ENCODE data around the gene KRTAP4-3.
"Not testable (repeated sequence)": the region's sequence is repeated elsewhere in the genome, so short reads cannot be mapped to it uniquely, and the experiment has no call there.

Gene KRTAP4-3

GRCh38 chr17:41151525-41151924 lies 16.5 kb downstream of the KRTAP4-3 start:
- no peak for DNase-seq (ENCODE audit: low spot score)

GRCh38 chr17:41150026-41150425 lies 18.0 kb downstream of the KRTAP4-3 start:
- no peak for DNase-seq (ENCODE audit: low spot score)

- DNase-seq (ENCODE audit: low spot score): no peak
Observed at GRCh38 chr17:41149652-41149985, 18.4 kb downstream of the KRTAP4-3 start, which contains the start of gene KRTAP4-5. Gene KRTAP4-5 (minus strand): TSS chr17:41149825. CDS start chr17:41149767, 58 bp downstream.

GRCh38 chr17:41148971-41149651 lies 18.9 kb downstream of the KRTAP4-3 start:
- not testable (repeated sequence) for DNase-seq (ENCODE audit: low spot score)

- DNase-seq (ENCODE audit: low spot score): no peak
Observed at GRCh38 chr17:41147531-41148204, 20.4 kb downstream of the KRTAP4-3 start.

GRCh38 chr17:41145261-41145660 lies 22.8 kb downstream of the KRTAP4-3 start:
- no peak for DNase-seq (ENCODE audit: low spot score)

- DNase-seq (ENCODE audit: low spot score): no peak
Observed at GRCh38 chr17:41144846-41145245, 23.2 kb downstream of the KRTAP4-3 start.

GRCh38 chr17:41141361-41141760 lies 26.7 kb downstream of the KRTAP4-3 start:
- DNase-seq (ENCODE audit: low spot score): no peak

GRCh38 chr17:41140360-41141131 lies 27.5 kb downstream of the KRTAP4-3 start, which contains the start of gene KRTAP4-6:
Gene KRTAP4-6 (minus strand): TSS chr17:41140544. CDS start chr17:41140487, 57 bp downstream.
- DNase-seq (ENCODE audit: low spot score): no peak

- not testable (repeated sequence) for DNase-seq (ENCODE audit: low spot score)
Observed at GRCh38 chr17:41139865-41140264, 28.2 kb downstream of the KRTAP4-3 start.

- DNase-seq (ENCODE audit: low spot score): no peak
Observed at GRCh38 chr17:41133880-41134735, 33.9 kb downstream of the KRTAP4-3 start.

- no peak for DNase-seq (ENCODE audit: low spot score)
Observed at GRCh38 chr17:41131979-41132378, 36.0 kb downstream of the KRTAP4-3 start.

GRCh38 chr17:41127371-41127770 lies 40.6 kb downstream of the KRTAP4-3 start:
- no peak for DNase-seq (ENCODE audit: low spot score)

- DNase-seq (ENCODE audit: low spot score): no peak
Observed at GRCh38 chr17:41126412-41126811, 41.6 kb downstream of the KRTAP4-3 start.

- DNase-seq (ENCODE audit: low spot score): no peak
Observed at GRCh38 chr17:41125064-41125463, 43.0 kb downstream of the KRTAP4-3 start.

- DNase-seq (ENCODE audit: low spot score): not testable (repeated sequence)
Observed at GRCh38 chr17:41123991-41124371, 44.0 kb downstream of the KRTAP4-3 start, which contains the start of gene KRTAP4-12. Gene KRTAP4-12 (minus strand): TSS chr17:41124182. CDS start chr17:41124122, 60 bp downstream.

- not testable (repeated sequence) for DNase-seq (ENCODE audit: low spot score)
Observed at GRCh38 chr17:41123292-41123990, 44.6 kb downstream of the KRTAP4-3 start.

- DNase-seq (ENCODE audit: low spot score): no peak
Observed at GRCh38 chr17:41121742-41122141, 46.3 kb downstream of the KRTAP4-3 start.

- not testable (repeated sequence) for DNase-seq (ENCODE audit: low spot score)
Observed at GRCh38 chr17:41119696-41120690, 48.0 kb downstream of the KRTAP4-3 start.

GRCh38 chr17:41118721-41119120 lies 49.3 kb downstream of the KRTAP4-3 start:
- DNase-seq (ENCODE audit: low spot score): no peak

Measured in left forelimb (tissue), 1 donor.